Esophagus squamous epithelium (tissue), 5 donors: ENCODE data around the gene INPP4B. TPM values are rescaled to one million over a fixed set of nuclear protein-coding genes. Genes with fewer than 3 reads are reported as not detected.
"Not testable (repeated sequence)": the region's sequence is repeated elsewhere in the genome, so short reads cannot be mapped to it uniquely, and the experiment has no call there.

Source experiments
- DNase-seq: peaks from one replicate; lab custom pipeline; 2025; lab: John Stamatoyannopoulos, UW
- H3K27ac ChIP-seq, 4 donors: fragments of 200-600 bp; sonication (generic); one replicate each; pipeline ENCODE4 v1.5.1; 2016 to 2019; ENCODE audit warnings: mild to moderate bottlenecking in 1 of 4
- H3K27me3 ChIP-seq, 4 donors: fragments of 200-600 bp; sonication (generic); 1 replicate in 3 of 4; 2 replicates in 1 of 4; pipeline versions ENCODE4 v1.5.1 to v1.6.0; 2017 to 2021; ENCODE audit warnings: antibody characterized with exemption in 1 of 4
- H3K36me3 ChIP-seq, 3 donors: fragments of 200-600 bp; sonication (generic); one replicate each; pipeline ENCODE4 v1.5.1; 2016 to 2019
- H3K4me1 ChIP-seq, 3 donors: fragments of 200-600 bp; sonication (generic); one replicate each; pipeline ENCODE4 v1.5.1; 2017 to 2019
- H3K4me3 ChIP-seq, 4 donors: fragments of 200-600 bp; sonication (generic); 1 replicate in 3 of 4; 2 replicates in 1 of 4; pipeline ENCODE4 v1.5.1; 2016 to 2019; ENCODE audit warnings: mild to moderate bottlenecking in 2 of 4, moderate library complexity in 1 of 4
- H3K9me3 ChIP-seq, 3 donors: fragments of 200-600 bp; sonication (generic); one replicate each; pipeline ENCODE4 v1.5.1; 2016 to 2019
- CTCF ChIP-seq, 6 experiments: fragments of 450-650 bp in 4 of 6; fragments of 200-600 bp in 2 of 6; sonication (generic) in 2 of 6; IDR thresholded peaks; one replicate each; pipeline ENCODE4 v1.5.1; 2016 to 2019; ENCODE audit warnings: antibody characterized with exemption in 6 of 6, mild to moderate bottlenecking in 4 of 6, moderate library complexity in 4 of 6
- POLR2A ChIP-seq, 4 donors: fragments of 450-650 bp; IDR thresholded peaks; one replicate each; pipeline ENCODE4 v1.6.1; 2017; ENCODE audit warnings: antibody characterized with exemption in 4 of 4, mild to moderate bottlenecking in 4 of 4, moderate library complexity in 3 of 4
- whole genome bisulfite sequencing, 2 donors: methylation state at CpG; one replicate each; pipeline ENCODE4 v1.1.5; 2018; 5-methylcytosine and 5-hydroxymethylcytosine counted together
- intact Hi-C: fragments of 100-400 bp; cut with DNase I; formaldehyde crosslinking; loops from one replicate; pipeline ENCODE4 v1.15.0; 2022
- total RNA-seq, 4 donors: library from RNA; depleted of rRNA; stranded (reverse); fragments of >200 nt; gene quantifications; one replicate each; pipeline ENCODE4 v1.1.0, GENCODE V29; 2016
- donor health status: DM: yes; HTN: yes; CAD: no.

The INPP4B gene
- total RNA-seq, 4 donors from 2014 or later = 14.3 to 49.7 (median 21.3) TPM

GRCh38 chr4:142083264-142083663 is 762.8 kb downstream of the INPP4B start:
- WGBS, 2 donors = 75 to 76% methylated on average over 2 of the region's 2 CpGs
- no peak for DNase-seq
- Histone ChIP-seq H3K27ac (no peak overlapping the region), H3K9me3 (no peaks in the 10 kb centered on the region), H3K4me3 (no peak overlapping the region), H3K4me1 (no peaks in the 10 kb centered on the region), H3K36me3 (no peaks in the 10 kb centered on the region), H3K27me3 (no peaks in the 10 kb centered on the region)
- no peak for TF ChIP-seq POLR2A (IDR thresholded peaks at IDR 0.05)
- no peak for TF ChIP-seq CTCF (IDR thresholded peaks at IDR 0.05)
- intact Hi-C loops = no loop called here

GRCh38 chr4:142081025-142081424 is 765.1 kb downstream of the INPP4B start:
- H3K4me1 ChIP-seq = no peaks in the 10 kb centered on the region
- TF ChIP-seq CTCF (IDR thresholded peaks at IDR 0.05) = no peak
- TF ChIP-seq POLR2A (IDR thresholded peaks at IDR 0.05) = no peak
- H3K36me3 ChIP-seq = no peaks in the 10 kb centered on the region
- WGBS, 2 donors = 82 to 90% methylated on average over 4 of the region's 4 CpGs
- H3K4me3 ChIP-seq = no peak overlapping the region
- no peak overlapping the region for H3K27ac ChIP-seq
- H3K9me3 ChIP-seq = no peaks in the 10 kb centered on the region
- H3K27me3 ChIP-seq = no peaks in the 10 kb centered on the region
- no peak for DNase-seq
- intact Hi-C loops = no loop called here

- no peaks in the 10 kb centered on the region for H3K4me1 ChIP-seq
- no peaks in the 10 kb centered on the region for H3K27me3 ChIP-seq
- H3K9me3 ChIP-seq = no peaks in the 10 kb centered on the region
- H3K4me3 ChIP-seq = no peak overlapping the region
- no peak for DNase-seq
- H3K36me3 ChIP-seq = no peaks in the 10 kb centered on the region
- no peak overlapping the region for H3K27ac ChIP-seq
- intact Hi-C loops = no loop called here
- 33 to 58% methylated on average over 1 of the region's 1 CpG for WGBS, 2 donors
- TF ChIP-seq POLR2A (IDR thresholded peaks at IDR 0.05) (no peak), CTCF (IDR thresholded peaks at IDR 0.05) (no peak)
These were observed 766.1 kb downstream of the INPP4B start for GRCh38 chr4:142079959-142080358.

- TF ChIP-seq CTCF (IDR thresholded peaks at IDR 0.05) = no peak
- TF ChIP-seq POLR2A (IDR thresholded peaks at IDR 0.05) = no peak
- Histone ChIP-seq H3K36me3 (no peaks in the 10 kb centered on the region), H3K27ac (no peak overlapping the region), H3K27me3 (no peaks in the 10 kb centered on the region), H3K4me1 (no peaks in the 10 kb centered on the region), H3K9me3 (no peaks in the 10 kb centered on the region), H3K4me3 (no peak overlapping the region)
- WGBS, 2 donors = 31 to 52% methylated on average over 2 of the region's 2 CpGs
- intact Hi-C loops = no loop called here
- no peak for DNase-seq
These were observed 769.1 kb downstream of the INPP4B start for GRCh38 chr4:142077048-142077447.

GRCh38 chr4:142068304-142068703 is 777.8 kb downstream of the INPP4B start:
- 78 to 81% methylated on average over 2 of the region's 2 CpGs for WGBS, 2 donors
- H3K36me3 ChIP-seq, intact Hi-C loops, H3K4me1 ChIP-seq, DNase-seq, H3K9me3 ChIP-seq, H3K4me3 ChIP-seq, H3K27me3 ChIP-seq, H3K27ac ChIP-seq: not testable (repeated sequence)

GRCh38 chr4:142066562-142066961 is 779.5 kb downstream of the INPP4B start:
- 89 to 91% methylated on average over 3 to 8 of the region's 8 CpGs for WGBS, 2 donors

More at GRCh38 chr4:142066562-142066961, 779.5 kb downstream of the INPP4B start:
- H3K36me3 ChIP-seq, DNase-seq, intact Hi-C loops, H3K27ac ChIP-seq, H3K4me1 ChIP-seq, H3K9me3 ChIP-seq, H3K27me3 ChIP-seq, H3K4me3 ChIP-seq: not testable (repeated sequence)
